ENCODE results near the gene KLHDC9. TPM values are rescaled to one million over a fixed set of nuclear protein-coding genes. Genes with fewer than 3 reads are reported as not detected.

The KLHDC9 gene
- total and polyA plus RNA-seq, 9 of the 15 experiments (the other 6 are each of a cell fraction or from before 2014, with no cell fraction given) = not detected

GRCh38 chr1:161133220-161133740, 35.1 kb downstream of the KLHDC9 start (continued):
- TF ChIP-seq STAT6 (CRISPR knock-in tag; IDR thresholded peaks at IDR 0.05) (no peak), HMG20A (CRISPR knock-in tag; conservative IDR thresholded peaks at IDR 0.05) (no peak), HNRNPLL (IDR thresholded peaks at IDR 0.05; ENCODE audit: low read depth, low read length, poor library complexity, severe bottlenecking) (peak; percentile 1), MXI1 (IDR thresholded peaks at IDR 0.05; ENCODE audit: low read depth, low read length) (no peak), ZNF324 (CRISPR knock-in tag; IDR thresholded peaks at IDR 0.05) (no peak), SAFB2 (IDR thresholded peaks at IDR 0.05; ENCODE audit: borderline replicate concordance, low read depth, low read length, severe bottlenecking) (no peak), ZNF589 (CRISPR knock-in tag; IDR thresholded peaks at IDR 0.05; ENCODE audit: low read depth) (no peak), UBTF (IDR thresholded peaks at IDR 0.05; ENCODE audit: borderline replicate concordance in 1 of 2, low read depth in 2 of 2, low read length in 2 of 2) (no peak), GTF2A2 (tag; IDR thresholded peaks at IDR 0.05) (no peak), PHB2 (IDR thresholded peaks at IDR 0.05; ENCODE audit: low read depth) (0 out of 2 replicates have a peak, but pooled peaks have one; percentile 30), NFATC3 (IDR thresholded peaks at IDR 0.05) (0 out of 2 replicates have a peak, but pooled peaks have one; percentile 18), CEBPZ (IDR thresholded peaks at IDR 0.05; ENCODE audit: borderline replicate concordance, low read depth, low read length) (no peak), HMG20B (CRISPR knock-in tag; IDR thresholded peaks at IDR 0.05) (no peak), DPF2 (IDR thresholded peaks at IDR 0.05) (no peak), DEAF1 (CRISPR knock-in tag; IDR thresholded peaks at IDR 0.05) (no peak), ZNF699 (CRISPR knock-in tag; IDR thresholded peaks at IDR 0.05; ENCODE audit: insufficient replicate concordance) (no peak), SNIP1 (IDR thresholded peaks at IDR 0.05; ENCODE audit: low read depth) (no peak), ELF2 (CRISPR knock-in tag; IDR thresholded peaks at IDR 0.05) (no peak), ZNF551 (CRISPR knock-in tag; IDR thresholded peaks at IDR 0.05) (no peak), LCOR (CRISPR knock-in tag; IDR thresholded peaks at IDR 0.05) (no peak)

Measured in K562 (cell line).